ENCODE measurements around the gene ARHGAP15. TPM values are rescaled to one million over a fixed set of nuclear protein-coding genes. Genes with fewer than 3 reads are reported as not detected.

ARHGAP15 gene
- total RNA-seq, 1 donor from 2014 or later, result 18.5 TPM

DNA sequence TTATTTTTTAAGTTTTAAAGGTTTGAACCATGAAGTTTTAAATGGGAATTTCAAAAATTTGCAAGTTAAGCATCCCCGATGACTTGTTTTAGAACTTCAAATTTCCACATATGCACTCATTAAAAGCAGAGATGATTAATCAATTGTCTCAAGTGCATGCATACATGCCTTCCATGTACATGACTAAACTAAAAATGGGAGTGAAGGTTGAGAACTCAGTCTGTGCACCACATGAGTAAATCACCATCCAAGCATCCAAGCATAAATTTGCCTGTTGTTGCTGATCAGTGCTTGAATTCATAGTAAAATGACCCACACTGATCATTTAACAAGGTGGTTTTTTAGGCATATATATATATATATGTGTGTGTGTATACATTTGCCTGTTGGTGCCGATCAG is 249.8 kb downstream of the ARHGAP15 start:
- no peaks in the 10 kb centered on the region for H3K9me3 ChIP-seq
- intact Hi-C loops (cut with DNase I), result no loop called here
- TF ChIP-seq, protein P1, sequence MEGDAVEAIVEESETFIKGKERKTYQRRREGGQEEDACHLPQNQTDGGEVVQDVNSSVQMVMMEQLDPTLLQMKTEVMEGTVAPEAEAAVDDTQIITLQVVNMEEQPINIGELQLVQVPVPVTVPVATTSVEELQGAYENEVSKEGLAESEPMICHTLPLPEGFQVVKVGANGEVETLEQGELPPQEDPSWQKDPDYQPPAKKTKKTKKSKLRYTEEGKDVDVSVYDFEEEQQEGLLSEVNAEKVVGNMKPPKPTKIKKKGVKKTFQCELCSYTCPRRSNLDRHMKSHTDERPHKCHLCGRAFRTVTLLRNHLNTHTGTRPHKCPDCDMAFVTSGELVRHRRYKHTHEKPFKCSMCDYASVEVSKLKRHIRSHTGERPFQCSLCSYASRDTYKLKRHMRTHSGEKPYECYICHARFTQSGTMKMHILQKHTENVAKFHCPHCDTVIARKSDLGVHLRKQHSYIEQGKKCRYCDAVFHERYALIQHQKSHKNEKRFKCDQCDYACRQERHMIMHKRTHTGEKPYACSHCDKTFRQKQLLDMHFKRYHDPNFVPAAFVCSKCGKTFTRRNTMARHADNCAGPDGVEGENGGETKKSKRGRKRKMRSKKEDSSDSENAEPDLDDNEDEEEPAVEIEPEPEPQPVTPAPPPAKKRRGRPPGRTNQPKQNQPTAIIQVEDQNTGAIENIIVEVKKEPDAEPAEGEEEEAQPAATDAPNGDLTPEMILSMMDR (IDR thresholded peaks at IDR 0.05), result no peak
- no peak overlapping the region for H3K27ac ChIP-seq
- DNase-seq, result no peak
- no peak overlapping the region for H3K4me3 ChIP-seq
- no peaks in the 10 kb centered on the region for H3K4me1 ChIP-seq
- H3K27me3 ChIP-seq (ENCODE audit: low read depth), result no peaks in the 10 kb centered on the region
- H3K36me3 ChIP-seq, result no peaks in the 10 kb centered on the region
- ATAC-seq, result no peak

DNA sequence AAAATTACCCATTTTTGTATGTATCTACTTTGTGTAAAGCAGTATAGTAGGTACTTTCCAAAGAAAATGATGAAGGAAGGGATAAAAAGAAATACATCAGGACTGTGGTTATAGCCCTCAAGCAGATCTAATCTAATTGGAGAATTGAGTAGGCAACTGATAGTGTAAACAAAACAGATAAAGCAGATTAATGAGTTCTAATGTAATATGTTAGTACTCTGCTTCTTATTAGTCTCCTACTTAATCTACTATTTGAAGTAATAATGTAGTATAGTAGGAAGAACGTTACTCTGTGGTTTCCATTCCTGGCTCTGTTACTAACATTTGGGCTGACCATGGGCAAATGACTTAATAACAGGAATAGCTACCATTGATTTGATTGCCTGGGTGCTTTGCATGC is 250.7 kb downstream of the ARHGAP15 start:
- Histone ChIP-seq H3K27me3 (ENCODE audit: low read depth) (no peaks in the 10 kb centered on the region), H3K9me3 (no peaks in the 10 kb centered on the region), H3K4me3 (no peak overlapping the region), H3K27ac (no peak overlapping the region), H3K36me3 (no peaks in the 10 kb centered on the region), H3K4me1 (no peaks in the 10 kb centered on the region)
- ATAC-seq, result no peak
- no peak for DNase-seq
- TF ChIP-seq, protein P1 (IDR thresholded peaks at IDR 0.05), result no peak
- intact Hi-C loops (cut with DNase I), result no loop called here

DNA sequence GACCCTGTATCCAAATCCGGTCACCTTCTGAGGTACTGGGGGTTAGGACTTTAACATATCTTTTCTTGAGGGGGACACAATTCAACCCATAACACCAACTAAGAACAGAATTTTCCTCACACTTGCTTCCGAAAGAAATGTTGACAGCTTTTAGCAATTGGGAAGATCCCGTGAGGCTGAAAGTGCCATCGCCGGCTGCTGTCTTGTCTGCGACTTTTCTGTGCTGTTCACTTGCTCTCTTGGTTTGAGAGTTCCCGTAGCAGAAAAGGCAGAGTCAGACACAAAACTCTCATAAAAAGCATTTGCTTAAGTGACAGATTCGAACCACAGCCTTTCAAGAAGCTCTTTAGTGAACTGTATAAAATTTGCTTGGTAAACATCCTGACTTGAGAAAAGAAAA is 253.4 kb downstream of the ARHGAP15 start:
- H3K27me3 ChIP-seq (ENCODE audit: low read depth), result no peaks in the 10 kb centered on the region
- no peak overlapping the region for H3K4me3 ChIP-seq
- DNase-seq (no peak), ATAC-seq (no peak)
- no peaks in the 10 kb centered on the region for H3K4me1 ChIP-seq
- H3K36me3 ChIP-seq, result no peaks in the 10 kb centered on the region
- TF ChIP-seq, protein P1 (IDR thresholded peaks at IDR 0.05), result no peak
- no peak overlapping the region for H3K27ac ChIP-seq
- intact Hi-C loops (cut with DNase I), result no loop called here
- no peaks in the 10 kb centered on the region for H3K9me3 ChIP-seq

DNA sequence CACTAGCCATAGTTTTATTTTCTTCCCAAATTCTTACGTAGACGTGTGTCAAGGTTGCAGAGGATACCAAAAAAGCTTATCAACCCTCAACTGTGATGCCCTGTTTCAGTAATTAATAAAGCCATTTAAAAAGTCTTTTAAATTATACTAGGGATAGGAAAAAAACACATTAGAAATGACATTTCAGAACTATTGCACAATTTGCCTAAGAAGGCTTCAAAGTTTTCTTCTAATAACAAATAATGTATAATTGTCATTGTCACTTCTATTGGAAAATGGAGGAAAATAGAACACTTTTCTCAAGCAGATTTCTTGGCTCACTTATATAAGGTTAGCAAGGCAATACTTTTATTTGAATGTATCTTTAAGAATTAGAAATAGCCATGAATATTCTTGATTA is 253.8 kb downstream of the ARHGAP15 start:
- Histone ChIP-seq H3K9me3 (no peaks in the 10 kb centered on the region), H3K27ac (no peak overlapping the region), H3K4me3 (no peak overlapping the region), H3K36me3 (no peaks in the 10 kb centered on the region), H3K27me3 (ENCODE audit: low read depth) (no peaks in the 10 kb centered on the region), H3K4me1 (no peaks in the 10 kb centered on the region)
- intact Hi-C loops (cut with DNase I), result no loop called here
- ATAC-seq (no peak), DNase-seq (no peak)
- TF ChIP-seq, protein P1 (IDR thresholded peaks at IDR 0.05), result no peak

DNA sequence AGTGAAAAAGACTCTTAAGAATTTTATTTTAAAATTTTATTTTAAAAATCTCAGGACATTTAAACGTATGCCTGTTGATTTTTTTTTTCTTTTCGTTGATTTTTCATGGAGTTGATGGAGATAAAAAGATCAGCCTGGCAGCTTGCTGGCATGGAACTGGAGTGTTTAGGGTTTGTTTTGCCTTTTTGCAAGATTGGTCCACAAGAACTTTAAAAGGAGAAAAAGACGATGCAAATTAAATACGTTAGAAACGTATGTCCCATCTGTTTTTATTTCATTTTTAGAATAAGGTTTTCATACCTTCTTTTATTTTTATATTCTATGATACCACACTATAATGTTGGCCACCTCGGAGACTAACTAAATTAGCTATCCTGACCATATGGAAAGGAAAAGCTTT is 254.9 kb downstream of the ARHGAP15 start:
- no peaks in the 10 kb centered on the region for H3K4me1 ChIP-seq
- ATAC-seq, result no peak
- intact Hi-C loops (cut with DNase I), result no loop called here

More for the DNA sequence above, 254.9 kb downstream of the ARHGAP15 start:
- Histone ChIP-seq H3K9me3 (no peaks in the 10 kb centered on the region), H3K4me3 (no peak overlapping the region), H3K27ac (no peak overlapping the region), H3K36me3 (no peaks in the 10 kb centered on the region), H3K27me3 (ENCODE audit: low read depth) (no peaks in the 10 kb centered on the region)
- TF ChIP-seq, protein P1 (IDR thresholded peaks at IDR 0.05), result no peak
- DNase-seq, result no peak

Measured in lower lobe of right lung (tissue), 2 donors.